Measurements from ENCODE around the gene CASP10. TPM values are rescaled to one million over a fixed set of nuclear protein-coding genes. Genes with fewer than 3 reads are reported as not detected.

Gene CASP10
- total and polyA plus RNA-seq, 2 of the 13 experiments (the other 11 are each of a cell fraction or from before 2014, with no cell fraction given) = 22.2 to 23.8 TPM

GRCh38 chr2:201182650-201183364 is at the start of gene CASP10 (continued):
- TF ChIP-seq ARID5B (CRISPR knock-in tag; IDR thresholded peaks at IDR 0.05) = peak; percentile 75
- TF ChIP-seq ZNF773 (CRISPR knock-in tag; IDR thresholded peaks at IDR 0.05; ENCODE audit: borderline replicate concordance) = no peak
- TF ChIP-seq ZNF782 (CRISPR knock-in tag; IDR thresholded peaks at IDR 0.05; ENCODE audit: borderline replicate concordance) = no peak; the same call in 1 of the 2 replicates
- TF ChIP-seq KDM2A (CRISPR knock-in tag; IDR thresholded peaks at IDR 0.05; ENCODE audit: borderline replicate concordance, low read depth) = no peak
- peak; percentile 42 for TF ChIP-seq ZBTB43 (CRISPR knock-in tag; conservative IDR thresholded peaks at IDR 0.05)
- TF ChIP-seq PHF8 (CRISPR knock-in tag; IDR thresholded peaks at IDR 0.05) = peak; percentile 68
- TF ChIP-seq TAF1 (CRISPR knock-in tag; IDR thresholded peaks at IDR 0.05) = peak; percentile 65; the same call in 1 of the 2 replicates
- TF ChIP-seq TP53 (CRISPR knock-in tag; conservative IDR thresholded peaks at IDR 0.05) = peak; percentile 62; the same call in 1 of the 2 replicates
- peak; percentile 60; the same call in 1 of the 2 replicates for TF ChIP-seq CSRNP1 (CRISPR knock-in tag; IDR thresholded peaks at IDR 0.05)
- peak; percentile 94; the same call in 1 of the 2 replicates for TF ChIP-seq ZNF33A (CRISPR knock-in tag; IDR thresholded peaks at IDR 0.05; ENCODE audit: borderline replicate concordance)
- 0 out of 2 replicates have a peak, but pooled peaks have one; percentile 8 for TF ChIP-seq SMARCC2 (IDR thresholded peaks at IDR 0.05)
- 0 out of 2 replicates have a peak, but pooled peaks have one; percentile 21 for TF ChIP-seq FOXK2 (IDR thresholded peaks at IDR 0.05)
- TF ChIP-seq ATF6 (CRISPR knock-in tag; conservative IDR thresholded peaks at IDR 0.05) = 0 out of 2 replicates have a peak, but pooled peaks have one; percentile 34
- TF ChIP-seq SSRP1 (CRISPR knock-in tag; IDR thresholded peaks at IDR 0.05) = peak; percentile 84; the same call in 1 of the 2 replicates
- peak; percentile 66; the same call in 1 of the 2 replicates for TF ChIP-seq HIVEP1 (CRISPR knock-in tag; IDR thresholded peaks at IDR 0.05)
- no peak for TF ChIP-seq MYNN (CRISPR knock-in tag; IDR thresholded peaks at IDR 0.05; ENCODE audit: low read depth)
- TF ChIP-seq POGK (CRISPR knock-in tag; conservative IDR thresholded peaks at IDR 0.05) = peak; percentile 17; the same call in 1 of the 2 replicates
- TF ChIP-seq HMG20A (CRISPR knock-in tag; IDR thresholded peaks at IDR 0.05; ENCODE audit: borderline replicate concordance) = no peak; the same call in 1 of the 2 replicates

Measured in HepG2 (cell line).